ENCODE data around the gene EPS15.
"Not testable (repeated sequence)": the region's sequence is repeated elsewhere in the genome, so short reads cannot be mapped to it uniquely, and the experiment has no call there.

EPS15 gene

GRCh38 chr1:51489472-51489871, 29.6 kb downstream of the EPS15 start:
- peaks cover 35% of the 10 kb centered on the region for H3K4me1 Mint-ChIP-seq
- no peak for ATAC-seq (ENCODE audit: low read depth)
- no peak overlapping the region for H3K4me3 Mint-ChIP-seq
- H3K36me3 Mint-ChIP-seq: peaks cover 2% of the 10 kb centered on the region
- peak overlapping the region; percentile 48 for H3K27ac Mint-ChIP-seq
- H3K27me3 Mint-ChIP-seq: no peaks in the 10 kb centered on the region
- DNase-seq (ENCODE audit: low spot score in 2 of 2): no peak
- peaks cover 3% of the 10 kb centered on the region for H3K9me3 Mint-ChIP-seq

GRCh38 chr1:51488372-51489050, 30.6 kb downstream of the EPS15 start:
- DNase-seq (ENCODE audit: low spot score in 2 of 2): no peak
- H3K36me3 Mint-ChIP-seq: peaks cover 2% of the 10 kb centered on the region
- H3K4me1 Mint-ChIP-seq: peaks cover 29% of the 10 kb centered on the region
- H3K27me3 Mint-ChIP-seq: no peaks in the 10 kb centered on the region
- no peaks in the 10 kb centered on the region for H3K9me3 Mint-ChIP-seq
- no peak for ATAC-seq (ENCODE audit: low read depth)
- no peak overlapping the region for H3K4me3 Mint-ChIP-seq
- H3K27ac Mint-ChIP-seq: peak overlapping the region; percentile 54

- H3K4me1 Mint-ChIP-seq: peaks cover 29% of the 10 kb centered on the region
- H3K27ac Mint-ChIP-seq: peak overlapping the region; percentile 79
Measured at GRCh38 chr1:51487628-51488027, 31.4 kb downstream of the EPS15 start.

GRCh38 chr1:51484591-51484990, 34.5 kb downstream of the EPS15 start:
- H3K27ac Mint-ChIP-seq: no peak overlapping the region
- peaks cover 15% of the 10 kb centered on the region for H3K4me1 Mint-ChIP-seq
- no peak for DNase-seq (ENCODE audit: low spot score in 2 of 2)
- H3K4me3 Mint-ChIP-seq: no peak overlapping the region
- H3K27me3 Mint-ChIP-seq: no peaks in the 10 kb centered on the region
- no peaks in the 10 kb centered on the region for H3K9me3 Mint-ChIP-seq
- peaks cover 8% of the 10 kb centered on the region for H3K36me3 Mint-ChIP-seq
- ATAC-seq (ENCODE audit: low read depth): no peak

More at GRCh38 chr1:51487628-51488027, 31.4 kb downstream of the EPS15 start:
- Mint-ChIP-seq H3K27me3 (no peaks in the 10 kb centered on the region), H3K9me3 (no peaks in the 10 kb centered on the region), H3K4me3 (no peak overlapping the region), H3K36me3 (peaks cover 2% of the 10 kb centered on the region)
- ATAC-seq (ENCODE audit: low read depth): no peak
- DNase-seq (ENCODE audit: low spot score in 2 of 2): no peak

- Mint-ChIP-seq H3K36me3 (peaks cover 16% of the 10 kb centered on the region), H3K27ac (no peak overlapping the region)
- ATAC-seq (ENCODE audit: low read depth): no peak
Measured at GRCh38 chr1:51482881-51483280, 36.2 kb downstream of the EPS15 start.

GRCh38 chr1:51474832-51475620, 44.0 kb downstream of the EPS15 start:
- H3K4me1 Mint-ChIP-seq; DNase-seq (ENCODE audit: low spot score in 2 of 2); H3K9me3 Mint-ChIP-seq; H3K4me3 Mint-ChIP-seq; H3K27me3 Mint-ChIP-seq; ATAC-seq (ENCODE audit: low read depth): not testable (repeated sequence)
- peaks cover 24% of the 10 kb centered on the region for H3K36me3 Mint-ChIP-seq
- H3K27ac Mint-ChIP-seq: peak overlapping the region; percentile 66

More at GRCh38 chr1:51482881-51483280, 36.2 kb downstream of the EPS15 start:
- no peak for DNase-seq (ENCODE audit: low spot score in 2 of 2)
- Mint-ChIP-seq H3K4me3 (no peak overlapping the region), H3K9me3 (no peaks in the 10 kb centered on the region), H3K4me1 (peaks cover 13% of the 10 kb centered on the region), H3K27me3 (no peaks in the 10 kb centered on the region)

- DNase-seq (ENCODE audit: low spot score in 2 of 2): no peak
- Mint-ChIP-seq H3K4me1 (peaks cover 2% of the 10 kb centered on the region), H3K4me3 (no peak overlapping the region), H3K27me3 (no peaks in the 10 kb centered on the region), H3K27ac (peak overlapping the region; percentile 26), H3K9me3 (peaks cover 2% of the 10 kb centered on the region), H3K36me3 (peaks cover 18% of the 10 kb centered on the region)
- ATAC-seq (ENCODE audit: low read depth): no peak
Measured at GRCh38 chr1:51473331-51474115, 45.5 kb downstream of the EPS15 start.

GRCh38 chr1:51472359-51472758, 46.7 kb downstream of the EPS15 start:
- peaks cover 18% of the 10 kb centered on the region for H3K36me3 Mint-ChIP-seq
- no peak overlapping the region for H3K4me3 Mint-ChIP-seq
- peak overlapping the region; percentile 26 for H3K27ac Mint-ChIP-seq
- peaks cover 2% of the 10 kb centered on the region for H3K9me3 Mint-ChIP-seq
- H3K27me3 Mint-ChIP-seq: no peaks in the 10 kb centered on the region
- H3K4me1 Mint-ChIP-seq: peaks cover 2% of the 10 kb centered on the region
- ATAC-seq (ENCODE audit: low read depth) (no peak), DNase-seq (ENCODE audit: low spot score in 2 of 2) (no peak)

GRCh38 chr1:51469518-51469917, 49.5 kb downstream of the EPS15 start:
- peak overlapping the region; percentile 17 for H3K27ac Mint-ChIP-seq
- peaks cover 4% of the 10 kb centered on the region for H3K4me1 Mint-ChIP-seq
- no peak for ATAC-seq (ENCODE audit: low read depth)
- peaks cover 22% of the 10 kb centered on the region for H3K36me3 Mint-ChIP-seq
- H3K9me3 Mint-ChIP-seq: no peaks in the 10 kb centered on the region
- DNase-seq (ENCODE audit: low spot score in 2 of 2): no peak
- H3K27me3 Mint-ChIP-seq: no peaks in the 10 kb centered on the region
- H3K4me3 Mint-ChIP-seq: no peak overlapping the region

- H3K4me3 Mint-ChIP-seq: no peak overlapping the region
- ATAC-seq (ENCODE audit: low read depth) (no peak), DNase-seq (ENCODE audit: low spot score in 2 of 2) (no peak)
- H3K36me3 Mint-ChIP-seq: peaks cover 38% of the 10 kb centered on the region
- H3K27me3 Mint-ChIP-seq: no peaks in the 10 kb centered on the region
- no peak overlapping the region for H3K27ac Mint-ChIP-seq
- no peaks in the 10 kb centered on the region for H3K9me3 Mint-ChIP-seq
- H3K4me1 Mint-ChIP-seq: peaks cover 3% of the 10 kb centered on the region
Measured at GRCh38 chr1:51464828-51465227, 54.2 kb downstream of the EPS15 start.

GRCh38 chr1:51463561-51463960, 55.5 kb downstream of the EPS15 start:
- DNase-seq (ENCODE audit: low spot score in 2 of 2) (no peak), ATAC-seq (ENCODE audit: low read depth) (no peak)
- no peaks in the 10 kb centered on the region for H3K27me3 Mint-ChIP-seq
- no peak overlapping the region for H3K27ac Mint-ChIP-seq
- H3K4me3 Mint-ChIP-seq: no peak overlapping the region
- peaks cover 3% of the 10 kb centered on the region for H3K4me1 Mint-ChIP-seq
- H3K36me3 Mint-ChIP-seq: peaks cover 40% of the 10 kb centered on the region
- no peaks in the 10 kb centered on the region for H3K9me3 Mint-ChIP-seq

GRCh38 chr1:51462289-51462688, 56.8 kb downstream of the EPS15 start:
- H3K27me3 Mint-ChIP-seq; H3K4me1 Mint-ChIP-seq; H3K9me3 Mint-ChIP-seq; H3K27ac Mint-ChIP-seq; ATAC-seq (ENCODE audit: low read depth); DNase-seq (ENCODE audit: low spot score in 2 of 2); H3K4me3 Mint-ChIP-seq: not testable (repeated sequence)
- peaks cover 44% of the 10 kb centered on the region for H3K36me3 Mint-ChIP-seq

GRCh38 chr1:51454554-51454953, 64.5 kb downstream of the EPS15 start:
- Mint-ChIP-seq H3K4me3 (no peak overlapping the region), H3K9me3 (no peaks in the 10 kb centered on the region), H3K36me3 (peaks cover 25% of the 10 kb centered on the region), H3K27ac (peak overlapping the region; percentile 36), H3K27me3 (no peaks in the 10 kb centered on the region), H3K4me1 (no peaks in the 10 kb centered on the region)
- DNase-seq (ENCODE audit: low spot score in 2 of 2) (no peak), ATAC-seq (ENCODE audit: low read depth) (no peak)

GRCh38 chr1:51453010-51453409, 66.1 kb downstream of the EPS15 start:
- Mint-ChIP-seq H3K4me1 (peaks cover 3% of the 10 kb centered on the region), H3K9me3 (no peaks in the 10 kb centered on the region), H3K27me3 (no peaks in the 10 kb centered on the region), H3K4me3 (no peak overlapping the region), H3K27ac (peak overlapping the region; percentile 45), H3K36me3 (peaks cover 24% of the 10 kb centered on the region)
- ATAC-seq (ENCODE audit: low read depth): no peak
- no peak for DNase-seq (ENCODE audit: low spot score in 2 of 2)

Measured in memory B cell (primary cell).